ENCODE data around the gene KRT76.

DNA sequence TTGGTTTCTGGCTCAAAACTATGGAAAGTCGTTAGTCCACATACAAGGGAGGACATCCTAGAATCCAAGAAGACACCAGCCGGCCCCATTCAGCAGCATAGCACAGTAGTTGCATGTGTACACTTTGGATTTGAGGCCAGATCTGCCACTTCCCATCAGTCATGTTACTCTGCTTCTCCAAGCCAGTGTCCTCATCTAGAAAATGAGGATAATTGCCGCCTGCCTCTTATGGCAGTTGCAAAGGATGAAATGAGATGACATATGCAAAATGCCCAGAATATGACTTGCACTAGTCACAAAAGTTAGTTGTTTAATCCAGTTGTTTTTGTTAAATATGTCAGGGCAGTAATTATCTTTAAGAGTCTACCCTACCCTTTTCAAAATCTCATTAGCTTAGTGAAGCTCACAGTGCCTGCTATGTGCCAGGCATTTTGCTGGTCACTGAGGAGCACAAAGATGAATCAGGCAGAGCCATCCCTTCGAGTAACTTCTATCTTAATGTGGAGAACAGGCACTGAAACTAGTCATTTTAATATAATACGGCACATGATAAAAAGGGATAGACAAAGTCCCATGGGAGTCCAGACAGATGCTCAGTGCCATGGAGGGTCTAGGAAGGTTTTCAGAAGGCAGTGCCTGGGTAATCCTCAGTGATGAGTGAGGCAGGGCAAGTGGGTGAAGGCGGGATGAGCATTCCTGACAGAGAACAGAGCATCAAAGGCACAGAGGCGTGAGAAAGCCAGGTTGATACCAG, 6.6 kb upstream of the KRT76 start:
- no peak for TF ChIP-seq POLR2A (IDR thresholded peaks at IDR 0.05)
- no peak for TF ChIP-seq POLR2AphosphoS5 (IDR thresholded peaks at IDR 0.05)
- TF ChIP-seq, protein P1, sequence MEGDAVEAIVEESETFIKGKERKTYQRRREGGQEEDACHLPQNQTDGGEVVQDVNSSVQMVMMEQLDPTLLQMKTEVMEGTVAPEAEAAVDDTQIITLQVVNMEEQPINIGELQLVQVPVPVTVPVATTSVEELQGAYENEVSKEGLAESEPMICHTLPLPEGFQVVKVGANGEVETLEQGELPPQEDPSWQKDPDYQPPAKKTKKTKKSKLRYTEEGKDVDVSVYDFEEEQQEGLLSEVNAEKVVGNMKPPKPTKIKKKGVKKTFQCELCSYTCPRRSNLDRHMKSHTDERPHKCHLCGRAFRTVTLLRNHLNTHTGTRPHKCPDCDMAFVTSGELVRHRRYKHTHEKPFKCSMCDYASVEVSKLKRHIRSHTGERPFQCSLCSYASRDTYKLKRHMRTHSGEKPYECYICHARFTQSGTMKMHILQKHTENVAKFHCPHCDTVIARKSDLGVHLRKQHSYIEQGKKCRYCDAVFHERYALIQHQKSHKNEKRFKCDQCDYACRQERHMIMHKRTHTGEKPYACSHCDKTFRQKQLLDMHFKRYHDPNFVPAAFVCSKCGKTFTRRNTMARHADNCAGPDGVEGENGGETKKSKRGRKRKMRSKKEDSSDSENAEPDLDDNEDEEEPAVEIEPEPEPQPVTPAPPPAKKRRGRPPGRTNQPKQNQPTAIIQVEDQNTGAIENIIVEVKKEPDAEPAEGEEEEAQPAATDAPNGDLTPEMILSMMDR (IDR thresholded peaks at IDR 0.05), result no peak
